Measurements from ENCODE around the gene NLGN2.

NLGN2 gene

GRCh38 chr17:7415784-7416183 is 8.1 kb downstream of the NLGN2 start:
- DNase-seq = no peak

GRCh38 chr17:7416323-7416722 is 8.7 kb downstream of the NLGN2 start:
- DNase-seq = no peak

GRCh38 chr17:7417056-7417655 is 9.5 kb downstream of the NLGN2 start:
- no peak for DNase-seq

GRCh38 chr17:7418472-7419152 is 11.0 kb downstream of the NLGN2 start:
- DNase-seq = no peak

GRCh38 chr17:7419819-7420610 is 12.4 kb downstream of the NLGN2 start, which contains the start of gene SPEM1:
SPEM1 (plus strand) TSS chr17:7420324; CDS start chr17:7420385, 61 bp downstream.
- no peak for DNase-seq

- no peak for DNase-seq
These were observed 13.5 kb downstream of the NLGN2 start for GRCh38 chr17:7421186-7421585.

- no peak for DNase-seq
These were observed 16.0 kb downstream of the NLGN2 start for GRCh38 chr17:7423679-7424078.

GRCh38 chr17:7425316-7425715 is 17.7 kb downstream of the NLGN2 start, which contains the start of gene SPEM2:
SPEM2 (plus strand) TSS chr17:7425616; CDS start chr17:7425689, 73 bp downstream.
- no peak for DNase-seq

GRCh38 chr17:7425756-7426155 is 18.1 kb downstream of the NLGN2 start:
- DNase-seq = no peak

- DNase-seq = no peak
These were observed 18.7 kb downstream of the NLGN2 start for GRCh38 chr17:7426203-7426863.

GRCh38 chr17:7426896-7427489 is 19.3 kb downstream of the NLGN2 start:
- DNase-seq = no peak

- DNase-seq = no peak
These were observed 19.9 kb downstream of the NLGN2 start for GRCh38 chr17:7427549-7427948.

GRCh38 chr17:7428557-7428956 is 20.9 kb downstream of the NLGN2 start, which contains the start of gene SPEM3:
SPEM3 (plus strand) TSS chr17:7428857; CDS start chr17:7428903, 46 bp downstream.
- no peak for DNase-seq

GRCh38 chr17:7429722-7430121 is 22.1 kb downstream of the NLGN2 start:
- no peak for DNase-seq

GRCh38 chr17:7431231-7431630 is 23.6 kb downstream of the NLGN2 start:
- no peak for DNase-seq

- DNase-seq = no peak
These were observed 24.7 kb downstream of the NLGN2 start for GRCh38 chr17:7432296-7432695.

GRCh38 chr17:7435676-7436555 is 28.3 kb downstream of the NLGN2 start:
- DNase-seq = peak; percentile 55

- DNase-seq = peak; percentile 83
These were observed 29.1 kb downstream of the NLGN2 start for GRCh38 chr17:7436556-7437368.

GRCh38 chr17:7437369-7437863 is 29.8 kb downstream of the NLGN2 start:
- no peak for DNase-seq

GRCh38 chr17:7437950-7438614 is 30.4 kb downstream of the NLGN2 start:
- DNase-seq = no peak
